ENCODE results near the gene ILDR2. TPM values are rescaled to one million over a fixed set of nuclear protein-coding genes. Genes with fewer than 3 reads are reported as not detected.
A peak's percentile ranks its signal among the peaks of the same experiment; 100 is the strongest.

The ILDR2 gene
- total RNA-seq, 2 donors from 2014 or later: 0.62 to 2.7 TPM

- Histone ChIP-seq H3K27ac (no peak overlapping the region), H3K9ac (ENCODE audit: low read depth in 2 of 2, low read length in 2 of 2) (no peak overlapping the region), H3K27me3 (peaks cover 15% of the 10 kb centered on the region), H3K9me3 (no peaks in the 10 kb centered on the region), H3K36me3 (no peaks in the 10 kb centered on the region), H3K4me1 (no peaks in the 10 kb centered on the region), H3K4me3 (no peak overlapping the region)
- intact Hi-C loops (cut with DNase I): no loop called here
- peak; percentile 32 for DNase-seq
- no peak for TF ChIP-seq CTCF (IDR thresholded peaks at IDR 0.05)
Observed at GRCh38 chr1:166924823-166925541, 50.4 kb downstream of the ILDR2 start.

GRCh38 chr1:166920561-166921475 lies 54.5 kb downstream of the ILDR2 start:
- Histone ChIP-seq H3K9me3 (no peaks in the 10 kb centered on the region), H3K36me3 (no peaks in the 10 kb centered on the region), H3K4me1 (no peaks in the 10 kb centered on the region), H3K27me3 (peaks cover 15% of the 10 kb centered on the region), H3K27ac (no peak overlapping the region), H3K9ac (ENCODE audit: low read depth in 2 of 2, low read length in 2 of 2) (no peak overlapping the region), H3K4me3 (peak overlapping the region; percentile 45)
- DNase-seq: peak; percentile 31
- no peak for TF ChIP-seq CTCF (IDR thresholded peaks at IDR 0.05)
- intact Hi-C loops (cut with DNase I): no loop called here

- Histone ChIP-seq H3K27me3 (peaks cover 15% of the 10 kb centered on the region), H3K9ac (ENCODE audit: low read depth in 2 of 2, low read length in 2 of 2) (no peak overlapping the region), H3K27ac (no peak overlapping the region), H3K4me3 (no peak overlapping the region), H3K9me3 (no peaks in the 10 kb centered on the region), H3K36me3 (no peaks in the 10 kb centered on the region), H3K4me1 (no peaks in the 10 kb centered on the region)
- DNase-seq: no peak
- intact Hi-C loops (cut with DNase I): loop anchor here (10.0 kb wide), 1 partner anchor 206 kb away; no protein-coding TSS in a partner anchor
- no peak for TF ChIP-seq CTCF (IDR thresholded peaks at IDR 0.05)
Observed at GRCh38 chr1:166918956-166919316, 56.4 kb downstream of the ILDR2 start.

- Histone ChIP-seq H3K9ac (ENCODE audit: low read depth in 2 of 2, low read length in 2 of 2) (no peak overlapping the region), H3K36me3 (no peaks in the 10 kb centered on the region), H3K4me1 (no peaks in the 10 kb centered on the region), H3K4me3 (no peak overlapping the region), H3K27me3 (peaks cover 15% of the 10 kb centered on the region), H3K27ac (no peak overlapping the region), H3K9me3 (no peaks in the 10 kb centered on the region)
- intact Hi-C loops (cut with DNase I): loop anchor here (10.0 kb wide), 1 partner anchor 206 kb away; no protein-coding TSS in a partner anchor
- TF ChIP-seq CTCF (IDR thresholded peaks at IDR 0.05): no peak
- DNase-seq: no peak
Observed at GRCh38 chr1:166918088-166918955, 57.0 kb downstream of the ILDR2 start.

- no peak overlapping the region for H3K9ac ChIP-seq (ENCODE audit: low read depth in 2 of 2, low read length in 2 of 2)
- no peaks in the 10 kb centered on the region for H3K9me3 ChIP-seq
- intact Hi-C loops (cut with DNase I): loop anchor here (10.0 kb wide), 1 partner anchor 209 kb away; no protein-coding TSS in a partner anchor
- no peaks in the 10 kb centered on the region for H3K4me1 ChIP-seq
- no peak overlapping the region for H3K27ac ChIP-seq
- no peak for DNase-seq
- H3K4me3 ChIP-seq: no peak overlapping the region
- no peak for TF ChIP-seq CTCF (IDR thresholded peaks at IDR 0.05)
- H3K27me3 ChIP-seq: peaks cover 9% of the 10 kb centered on the region
- no peaks in the 10 kb centered on the region for H3K36me3 ChIP-seq
Observed at GRCh38 chr1:166915941-166916340, 59.4 kb downstream of the ILDR2 start.

All from colonic mucosa (tissue), 4 donors.